Large intestine (tissue), 3 donors: ENCODE results near the gene SFI1. TPM values are rescaled to one million over a fixed set of nuclear protein-coding genes. Genes with fewer than 3 reads are reported as not detected.
A peak's percentile ranks its signal among the peaks of the same experiment; 100 is the strongest.
"Not testable (repeated sequence)": the region's sequence is repeated elsewhere in the genome, so short reads cannot be mapped to it uniquely, and the experiment has no call there.

Experiments
- DNase-seq, 2 donors: peaks; one replicate each; pipeline versions ENCODE4 v3.0.0 to v3.0.0-alpha.2; 2013
- H3K27ac ChIP-seq: one replicate; pipeline ENCODE4 v1.5.1; 2013; ENCODE audit warnings: low read length
- H3K27me3 ChIP-seq: 2 replicates; pipeline ENCODE4 v1.6.1; 2013; ENCODE audit warnings: low read length; ENCODE audit not compliant: control insufficient read depth, insufficient read depth
- H3K36me3 ChIP-seq: 2 replicates; pipeline ENCODE4 v1.6.1; 2013; ENCODE audit warnings: low read length; ENCODE audit not compliant: control insufficient read depth, insufficient read depth
- H3K4me1 ChIP-seq: one replicate; pipeline ENCODE4 v1.6.1; 2013; ENCODE audit warnings: low read length; ENCODE audit not compliant: control insufficient read depth, insufficient read depth
- H3K4me3 ChIP-seq: one replicate; pipeline ENCODE4 v1.5.1; 2013; ENCODE audit warnings: low read length
- H3K9me3 ChIP-seq: one replicate; pipeline ENCODE4 v1.6.1; 2013; ENCODE audit warnings: mild to moderate bottlenecking, low read depth, low read length, moderate library complexity; ENCODE audit not compliant: control insufficient read depth
- WGBS: methylation state at CpG from one replicate; pipeline ENCODE4 v1.1.5; 2013; ENCODE audit warnings: low lambda C conversion rate; ENCODE audit not compliant: insufficient coverage; 5-methylcytosine and 5-hydroxymethylcytosine counted together
- polyA plus RNA-seq: library from polyadenylated mRNA; unstranded; fragments of 120-200 nt; gene quantifications from one replicate; pipeline ENCODE4 v1.2.1, GENCODE V29; 2013

The SFI1 gene
- polyA plus RNA-seq, 1 donor, result 83.1 TPM

DNA sequence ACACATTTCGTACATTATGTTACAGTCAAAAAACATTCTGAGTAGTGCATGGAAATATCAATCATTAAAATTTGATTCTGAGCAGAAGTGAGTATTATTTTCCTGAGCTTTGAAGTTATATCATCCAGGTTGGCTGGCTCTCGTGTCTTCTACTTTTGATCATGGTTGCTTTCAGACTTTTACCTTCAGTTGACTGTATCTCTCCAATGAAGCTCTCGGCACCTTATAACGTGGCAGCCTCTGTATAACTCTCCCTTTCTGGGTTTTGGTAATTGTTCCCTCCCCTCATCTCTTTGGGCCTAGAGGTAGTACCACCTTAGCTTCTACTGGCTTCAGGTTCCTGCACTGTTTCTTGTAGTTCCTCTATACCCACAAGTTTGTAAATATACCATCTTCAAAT is 12.2 kb downstream of the SFI1 start:
- Histone ChIP-seq H3K9me3 (no peaks in the 10 kb centered on the region), H3K27ac (no peak overlapping the region)

DNA sequence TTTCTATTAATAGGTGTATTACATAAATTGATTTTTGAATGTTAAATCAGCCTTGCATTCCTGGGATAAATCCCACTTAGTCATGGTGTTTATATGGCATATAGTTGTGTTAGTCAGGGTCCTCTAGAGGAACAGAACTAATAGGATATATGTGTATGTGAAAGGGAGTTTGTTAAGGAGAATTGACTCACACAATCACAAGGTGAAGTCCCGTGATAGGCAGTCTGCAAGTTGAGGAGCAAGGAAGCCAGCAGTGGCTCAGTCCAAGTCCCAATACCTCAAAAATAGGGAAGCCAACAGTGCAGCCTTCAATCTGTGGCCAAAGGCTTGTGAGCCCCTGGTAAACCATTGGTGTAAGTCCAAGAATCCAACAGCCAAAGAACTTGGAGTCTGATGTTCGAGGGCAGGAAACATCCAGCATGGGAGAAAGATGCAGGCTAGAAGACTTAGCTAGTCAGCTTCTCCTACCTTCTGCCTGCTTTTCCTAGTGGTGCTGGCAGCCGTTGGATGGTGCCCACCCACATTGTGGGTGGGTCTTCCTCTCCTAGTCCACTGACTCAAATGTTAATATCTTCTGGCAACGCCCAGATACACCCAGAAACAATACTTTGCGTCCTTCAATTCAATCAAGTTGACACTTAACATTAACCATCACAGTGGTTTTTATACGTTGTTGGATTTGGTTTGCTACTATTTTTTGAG is 12.9 kb downstream of the SFI1 start:
- peaks cover 12% of the 10 kb centered on the region for H3K36me3 ChIP-seq
- H3K4me3 ChIP-seq, result no peak overlapping the region
- H3K4me1 ChIP-seq, result no peaks in the 10 kb centered on the region
- WGBS, result 100% methylated on average over 1 of the region's 6 CpGs
- no peak overlapping the region for H3K27ac ChIP-seq
- DNase-seq, result no peak
- H3K9me3 ChIP-seq, result no peaks in the 10 kb centered on the region
- H3K27me3 ChIP-seq, result no peaks in the 10 kb centered on the region

More for the DNA sequence above, 12.2 kb downstream of the SFI1 start:
- no peaks in the 10 kb centered on the region for H3K4me1 ChIP-seq
- no peak overlapping the region for H3K4me3 ChIP-seq
- DNase-seq, result no peak
- WGBS, result 83% methylated on average over 1 of the region's 4 CpGs
- no peaks in the 10 kb centered on the region for H3K27me3 ChIP-seq
- peaks cover 12% of the 10 kb centered on the region for H3K36me3 ChIP-seq

- Histone ChIP-seq H3K27ac (no peak overlapping the region), H3K4me1 (no peaks in the 10 kb centered on the region), H3K27me3 (no peaks in the 10 kb centered on the region), H3K36me3 (peaks cover 3% of the 10 kb centered on the region), H3K4me3 (no peak overlapping the region), H3K9me3 (no peaks in the 10 kb centered on the region)
- DNase-seq, result no peak
- 40% methylated on average over 1 of the region's 4 CpGs for WGBS
Measured at GRCh38 chr22:31520051-31520450, 23.7 kb downstream of the SFI1 start.

- DNase-seq, result not testable (repeated sequence)
Measured at GRCh38 chr22:31524132-31524531, 27.8 kb downstream of the SFI1 start.

DNA sequence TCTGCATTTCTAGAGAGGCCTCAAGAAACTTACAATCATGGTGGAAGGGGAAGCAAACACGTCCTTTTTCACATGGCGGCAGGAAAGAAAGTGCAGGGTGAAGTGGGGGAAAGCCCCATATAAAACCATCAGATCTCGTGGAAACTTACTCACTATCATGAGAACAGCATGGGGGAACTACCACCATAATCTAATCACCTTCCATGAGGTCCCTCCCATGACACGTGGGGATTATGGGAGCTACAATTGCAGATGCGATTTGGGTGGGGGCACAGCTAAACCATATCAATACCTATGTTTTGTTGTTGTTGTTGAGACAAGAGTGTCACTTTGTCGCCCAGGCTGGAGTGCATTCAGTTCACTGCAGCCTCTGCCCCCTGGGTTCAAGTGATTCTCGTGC is 29.9 kb downstream of the SFI1 start:
- H3K4me3 ChIP-seq, result no peak overlapping the region
- DNase-seq, result no peak
- no peaks in the 10 kb centered on the region for H3K27me3 ChIP-seq
- no peaks in the 10 kb centered on the region for H3K4me1 ChIP-seq
- no peaks in the 10 kb centered on the region for H3K9me3 ChIP-seq
- peaks cover 7% of the 10 kb centered on the region for H3K36me3 ChIP-seq
- no CpG with 5 or more reads among the region's 7 CpGs for WGBS
- no peak overlapping the region for H3K27ac ChIP-seq

More at GRCh38 chr22:31524132-31524531, 27.8 kb downstream of the SFI1 start:
- H3K9me3 ChIP-seq, H3K36me3 ChIP-seq, H3K27me3 ChIP-seq, H3K4me3 ChIP-seq, H3K27ac ChIP-seq, H3K4me1 ChIP-seq: not testable (repeated sequence)
- no CpG with 5 or more reads among the region's 5 CpGs for WGBS

- H3K36me3 ChIP-seq, result peaks cover 6% of the 10 kb centered on the region
- 90% methylated on average over 3 of the region's 3 CpGs for WGBS
- H3K4me1 ChIP-seq, result no peaks in the 10 kb centered on the region
- H3K9me3 ChIP-seq, result no peaks in the 10 kb centered on the region
- H3K27me3 ChIP-seq, result no peaks in the 10 kb centered on the region
- H3K4me3 ChIP-seq, result no peak overlapping the region
- peak overlapping the region; percentile 16 for H3K27ac ChIP-seq
- no peak for DNase-seq
Measured at GRCh38 chr22:31530823-31531195, 34.5 kb downstream of the SFI1 start.

DNA sequence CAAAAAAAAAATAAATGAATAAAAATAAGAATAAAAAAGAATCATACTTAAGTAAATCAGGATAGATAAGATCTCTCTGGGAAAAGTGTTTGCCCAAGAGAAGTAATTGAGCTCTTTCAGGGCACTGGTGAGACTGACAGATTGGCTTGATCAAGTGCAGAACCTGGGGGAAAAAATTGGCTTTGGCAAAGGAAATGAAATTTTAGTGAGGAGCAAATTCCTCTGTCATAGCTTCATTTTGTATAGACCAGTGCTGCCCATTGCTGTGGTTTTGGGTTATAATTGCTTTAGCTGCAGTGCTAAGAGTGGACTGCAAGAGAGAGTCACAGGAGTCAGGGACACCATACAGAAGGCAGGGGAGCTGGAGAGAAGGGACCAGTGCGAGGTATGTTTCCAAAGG is 35.7 kb downstream of the SFI1 start:
- no peak for DNase-seq
- no CpG with 5 or more reads among the region's 1 CpG for WGBS
- Histone ChIP-seq H3K4me3 (no peak overlapping the region), H3K27me3 (no peaks in the 10 kb centered on the region), H3K36me3 (peaks cover 6% of the 10 kb centered on the region), H3K27ac (no peak overlapping the region), H3K9me3 (no peaks in the 10 kb centered on the region), H3K4me1 (no peaks in the 10 kb centered on the region)

DNA sequence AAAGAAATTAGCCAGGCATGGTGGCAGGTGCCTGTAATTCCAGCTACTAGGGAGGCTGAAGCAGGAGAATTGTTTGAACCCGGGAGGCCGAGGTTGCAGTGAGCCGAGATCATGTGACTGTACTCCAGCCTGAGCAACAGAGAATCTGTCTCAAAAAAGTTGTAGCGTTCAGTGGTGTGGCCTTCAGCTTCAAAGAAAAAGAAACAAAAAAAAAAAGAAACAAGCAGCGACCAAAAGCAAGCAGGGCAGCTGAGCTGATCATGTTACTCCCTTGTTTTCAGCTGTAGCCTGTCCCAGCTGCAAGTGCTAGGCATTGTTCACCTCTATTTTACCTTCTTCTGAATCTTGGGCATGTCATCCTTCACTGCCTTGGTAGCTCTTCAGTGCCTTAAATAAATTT is 37.0 kb downstream of the SFI1 start:
- no peaks in the 10 kb centered on the region for H3K4me1 ChIP-seq
- 92% methylated on average over 4 of the region's 5 CpGs for WGBS
- peaks cover 6% of the 10 kb centered on the region for H3K36me3 ChIP-seq
- no peaks in the 10 kb centered on the region for H3K27me3 ChIP-seq
- DNase-seq, result no peak
- no peak overlapping the region for H3K27ac ChIP-seq
- H3K9me3 ChIP-seq, result no peaks in the 10 kb centered on the region
- H3K4me3 ChIP-seq, result no peak overlapping the region

- WGBS, result no CpG with 5 or more reads among the region's 8 CpGs
- Histone ChIP-seq H3K27ac (no peak overlapping the region), H3K27me3 (no peaks in the 10 kb centered on the region), H3K4me1 (no peaks in the 10 kb centered on the region), H3K36me3 (no peaks in the 10 kb centered on the region), H3K4me3 (no peak overlapping the region), H3K9me3 (no peaks in the 10 kb centered on the region)
- DNase-seq, result peak in 1 of 2 donors; percentile 20
Measured at GRCh38 chr22:31537019-31537535, 40.7 kb downstream of the SFI1 start.

GRCh38 chr22:31538815-31539214 is 42.5 kb downstream of the SFI1 start:
- no peak overlapping the region for H3K4me3 ChIP-seq
- H3K9me3 ChIP-seq, result no peaks in the 10 kb centered on the region
- WGBS, result 100% methylated on average over 1 of the region's 5 CpGs
- H3K27ac ChIP-seq, result no peak overlapping the region
- no peaks in the 10 kb centered on the region for H3K27me3 ChIP-seq
- H3K36me3 ChIP-seq, result no peaks in the 10 kb centered on the region
- H3K4me1 ChIP-seq, result no peaks in the 10 kb centered on the region
- no peak for DNase-seq

DNA sequence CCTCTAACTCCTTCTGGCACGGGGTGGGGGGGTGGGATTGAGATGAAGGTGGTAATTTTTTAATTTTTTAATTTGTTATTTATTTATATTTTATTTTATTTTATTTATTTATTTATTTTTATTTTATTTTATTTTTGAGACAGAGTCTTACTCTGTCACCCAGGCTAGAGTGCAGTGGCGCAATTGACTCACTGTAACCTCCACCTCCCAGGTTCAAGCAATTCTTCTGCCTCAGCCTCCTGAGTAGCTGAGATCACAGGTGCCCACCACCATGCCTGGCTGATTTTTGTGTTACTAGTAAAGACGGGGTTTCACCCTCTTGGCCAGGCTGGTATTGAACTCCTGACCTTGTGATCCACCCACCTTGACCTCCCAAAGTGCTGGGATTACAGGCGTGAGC is 43.8 kb downstream of the SFI1 start:
- H3K4me1 ChIP-seq, H3K27ac ChIP-seq, DNase-seq, H3K36me3 ChIP-seq, H3K4me3 ChIP-seq, H3K27me3 ChIP-seq, H3K9me3 ChIP-seq: not testable (repeated sequence)
- WGBS, result no CpG with 5 or more reads among the region's 4 CpGs
